ENCODE measurements around the gene TLK1. TPM values are rescaled to one million over a fixed set of nuclear protein-coding genes. Genes with fewer than 3 reads are reported as not detected.

TLK1 gene
- total RNA-seq (10 to 100 TPM; 37.9 to 60.6 (median 49.0) TPM), polyA plus RNA-seq (10 to 100 TPM; 14.1 to 22.2 (median 18.0) TPM)

DNA sequence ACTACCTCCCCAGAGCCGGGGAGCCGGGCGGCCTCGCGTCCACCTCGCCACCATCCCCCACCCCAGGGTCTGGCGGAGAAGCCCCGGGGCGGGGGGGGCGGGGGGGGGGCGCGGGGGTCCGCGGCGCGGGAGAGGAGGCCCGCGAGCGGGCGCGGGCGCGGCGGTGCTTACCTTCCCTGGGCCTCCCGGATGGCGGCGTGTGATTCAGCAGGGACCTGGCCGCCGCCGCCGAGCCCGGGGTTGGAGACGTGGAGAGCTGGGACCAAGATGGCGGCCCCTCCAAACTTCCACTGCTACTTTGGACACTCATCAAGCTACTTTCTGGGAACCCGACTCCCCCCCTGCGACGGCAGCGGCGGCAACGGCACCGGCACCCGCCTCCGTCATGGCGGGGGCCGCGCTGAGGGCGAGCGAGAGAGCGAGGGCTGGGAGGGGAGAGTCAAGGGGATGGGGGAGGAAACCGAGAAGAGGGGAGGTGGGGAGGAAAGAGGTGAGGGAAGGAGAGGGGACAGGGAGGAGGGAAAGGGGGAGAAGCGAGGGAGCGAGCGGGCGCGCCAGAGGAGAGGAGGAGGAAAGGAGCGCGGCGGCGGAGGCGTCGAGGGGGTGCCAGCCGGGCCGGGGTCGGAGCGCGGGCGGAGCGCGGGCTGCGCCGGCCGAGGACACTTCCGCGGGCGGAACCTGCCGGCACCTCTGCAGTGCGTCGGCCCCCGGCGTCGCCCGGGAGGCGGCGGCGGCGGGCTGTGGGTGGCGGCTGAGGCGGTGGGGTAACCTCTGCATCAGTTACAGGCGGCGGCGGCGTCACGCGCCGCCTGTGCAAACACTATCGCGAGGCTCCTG, at the start of gene TLK1:
Gene TLK1 (minus strand): TSS at position 775 of the 837 bp plus-strand sequence. CDS start 465 bp downstream, at position 310.
- TF ChIP-seq POLR2AphosphoS5 (IDR thresholded peaks at IDR 0.05) = peak in 3 of 4 donors; percentile 3 to 34 (median 12)
- TF ChIP-seq, protein P1, sequence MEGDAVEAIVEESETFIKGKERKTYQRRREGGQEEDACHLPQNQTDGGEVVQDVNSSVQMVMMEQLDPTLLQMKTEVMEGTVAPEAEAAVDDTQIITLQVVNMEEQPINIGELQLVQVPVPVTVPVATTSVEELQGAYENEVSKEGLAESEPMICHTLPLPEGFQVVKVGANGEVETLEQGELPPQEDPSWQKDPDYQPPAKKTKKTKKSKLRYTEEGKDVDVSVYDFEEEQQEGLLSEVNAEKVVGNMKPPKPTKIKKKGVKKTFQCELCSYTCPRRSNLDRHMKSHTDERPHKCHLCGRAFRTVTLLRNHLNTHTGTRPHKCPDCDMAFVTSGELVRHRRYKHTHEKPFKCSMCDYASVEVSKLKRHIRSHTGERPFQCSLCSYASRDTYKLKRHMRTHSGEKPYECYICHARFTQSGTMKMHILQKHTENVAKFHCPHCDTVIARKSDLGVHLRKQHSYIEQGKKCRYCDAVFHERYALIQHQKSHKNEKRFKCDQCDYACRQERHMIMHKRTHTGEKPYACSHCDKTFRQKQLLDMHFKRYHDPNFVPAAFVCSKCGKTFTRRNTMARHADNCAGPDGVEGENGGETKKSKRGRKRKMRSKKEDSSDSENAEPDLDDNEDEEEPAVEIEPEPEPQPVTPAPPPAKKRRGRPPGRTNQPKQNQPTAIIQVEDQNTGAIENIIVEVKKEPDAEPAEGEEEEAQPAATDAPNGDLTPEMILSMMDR (IDR thresholded peaks at IDR 0.05) = no peak
- peak within 1 kb of the TSS; percentile 88 to 98 (median 97) for H3K27ac ChIP-seq
- 0% methylated on average over 97 of the region's 97 CpGs for WGBS, 2 donors
- DNase-seq = peak; percentile 82
- H3K4me3 ChIP-seq = peak within 1 kb of the TSS; percentile 67 to 93 (median 80)
- no peaks in the 10 kb centered on the region for H3K27me3 ChIP-seq
- peaks cover 0 to 37% (median 16%) of the 10 kb centered on the region in 4 donors for H3K4me1 ChIP-seq
- no peaks in the 10 kb centered on the region for H3K9me3 ChIP-seq
- no peaks in the 10 kb centered on the region for H3K36me3 ChIP-seq
- intact Hi-C loops (cut with DNase I) = loop anchor here (2.0 to 10.0 kb wide), 7 partner anchors 92 to 362 kb away; partner anchors contain the start of genes CYBRD1, DCAF17, GORASP2 and METTL8

- DNase-seq = no peak
- H3K4me3 ChIP-seq = no peak overlapping the region
- H3K27ac ChIP-seq = peak overlapping the region in 1 of 4 donors; percentile 57
- WGBS, 2 donors = 62 to 80% methylated on average over 9 of the region's 9 CpGs
- intact Hi-C loops (cut with DNase I) = loop anchor here (10.0 kb wide), 1 partner anchor 104 kb away; no protein-coding TSS in a partner anchor
- no peaks in the 10 kb centered on the region for H3K9me3 ChIP-seq
- H3K4me1 ChIP-seq = peaks cover 0 to 16% (median 8%) of the 10 kb centered on the region in 4 donors
- no peaks in the 10 kb centered on the region for H3K27me3 ChIP-seq
- TF ChIP-seq EP300 (IDR thresholded peaks at IDR 0.05) (no peak), POLR2A (IDR thresholded peaks at IDR 0.05) (no peak), POLR2AphosphoS5 (IDR thresholded peaks at IDR 0.05) (no peak)
- TF ChIP-seq, protein P1 (IDR thresholded peaks at IDR 0.05) = no peak
- H3K36me3 ChIP-seq = no peaks in the 10 kb centered on the region
Observed at GRCh38 chr2:171210216-171210863, 49.6 kb upstream of the TLK1 start.

DNA sequence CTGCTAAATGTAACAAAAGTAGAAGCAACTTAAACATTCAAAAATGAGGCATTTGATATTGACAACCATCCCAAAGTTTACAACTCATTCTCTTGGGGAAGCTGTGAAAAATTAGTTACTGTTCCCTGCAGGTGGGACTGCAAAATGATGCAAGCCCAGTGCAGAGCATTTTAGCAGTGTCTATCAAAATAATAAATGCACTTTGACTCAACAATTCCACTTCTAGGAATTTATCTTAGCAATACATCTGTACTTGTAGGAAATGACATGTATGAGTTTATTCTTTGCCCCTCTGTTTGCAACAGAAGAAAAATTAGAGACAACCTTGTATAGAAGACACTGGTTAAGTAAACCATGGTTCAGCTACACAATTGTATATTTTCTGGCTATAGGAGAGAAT, 48.0 kb upstream of the TLK1 start:
- no peak for DNase-seq
- no peak overlapping the region for H3K4me3 ChIP-seq
- H3K27ac ChIP-seq = no peak overlapping the region
- H3K4me1 ChIP-seq = peaks cover 0 to 16% (median 8%) of the 10 kb centered on the region in 4 donors
- no peak for TF ChIP-seq EP300 (IDR thresholded peaks at IDR 0.05)
- no peak for TF ChIP-seq POLR2A (IDR thresholded peaks at IDR 0.05)
- TF ChIP-seq, protein P1 (IDR thresholded peaks at IDR 0.05) = no peak
- TF ChIP-seq POLR2AphosphoS5 (IDR thresholded peaks at IDR 0.05) = no peak
- H3K36me3 ChIP-seq = no peaks in the 10 kb centered on the region
- H3K27me3 ChIP-seq = no peaks in the 10 kb centered on the region
- intact Hi-C loops (cut with DNase I) = no loop called here
- H3K9me3 ChIP-seq = no peaks in the 10 kb centered on the region

GRCh38 chr2:171206422-171207115, 45.9 kb upstream of the TLK1 start:
- no peak for TF ChIP-seq POLR2A (IDR thresholded peaks at IDR 0.05)
- no peak for TF ChIP-seq EP300 (IDR thresholded peaks at IDR 0.05)
- TF ChIP-seq, protein P1 (IDR thresholded peaks at IDR 0.05) = no peak
- no peak for TF ChIP-seq POLR2AphosphoS5 (IDR thresholded peaks at IDR 0.05)
- no peaks in the 10 kb centered on the region for H3K9me3 ChIP-seq
- no peak for DNase-seq
- intact Hi-C loops (cut with DNase I) = no loop called here
- no peak overlapping the region for H3K4me3 ChIP-seq
- peaks cover 0 to 12% (median 8%) of the 10 kb centered on the region in 4 donors for H3K4me1 ChIP-seq
- no peaks in the 10 kb centered on the region for H3K36me3 ChIP-seq
- WGBS, 2 donors = 95 to 97% methylated on average over 2 of the region's 2 CpGs
- no peak overlapping the region for H3K27ac ChIP-seq
- H3K27me3 ChIP-seq = no peaks in the 10 kb centered on the region

Measured in sigmoid colon (tissue), 7 donors.